A673 (cell line): ENCODE results near the gene ISOC2.

Experiments used
- CTCF ChIP-seq: fragments of 300-800, 200-600 bp; sonication (generic); conservative IDR thresholded peaks from 2 replicates; pipeline ENCODE4 v1.5.1; 2017; ENCODE audit warnings: low read depth, mild to moderate bottlenecking, antibody characterized with exemption, low read length, moderate library complexity, mixed read lengths
- EZH2 ChIP-seq: fragments of 200-600 bp; sonication (generic); IDR thresholded peaks from 2 replicates; pipeline ENCODE4 v1.6.1; 2017; ENCODE audit warnings: borderline replicate concordance, low read depth, mild to moderate bottlenecking, mixed read lengths, antibody characterized with exemption, low read length; ENCODE audit not compliant: poor library complexity, severe bottlenecking

- no peak for TF ChIP-seq CTCF
- no peak for TF ChIP-seq EZH2
These were observed 32.3 kb upstream of the ISOC2 start for GRCh38 chr19:55493645-55494171.
